GM18505 (cell line): ENCODE results near the gene PRRC2C.
"Not testable (repeated sequence)": the region's sequence is repeated elsewhere in the genome, so short reads cannot be mapped to it uniquely, and the experiment has no call there.

Experiments
- ATAC-seq: cut with Tn5 transposase; IDR thresholded peaks from one replicate; pipeline ENCODE4 v1.9.1; 2021; ENCODE audit not compliant: unreplicated experiment
- POLR2A ChIP-seq: IDR thresholded peaks from 4 replicates; pipeline ENCODE4 v1.6.1; 2011; ENCODE audit warnings: borderline replicate concordance; ENCODE audit not compliant: insufficient read depth, insufficient read length; ENCODE audit errors: extremely low read depth

PRRC2C gene

DNA sequence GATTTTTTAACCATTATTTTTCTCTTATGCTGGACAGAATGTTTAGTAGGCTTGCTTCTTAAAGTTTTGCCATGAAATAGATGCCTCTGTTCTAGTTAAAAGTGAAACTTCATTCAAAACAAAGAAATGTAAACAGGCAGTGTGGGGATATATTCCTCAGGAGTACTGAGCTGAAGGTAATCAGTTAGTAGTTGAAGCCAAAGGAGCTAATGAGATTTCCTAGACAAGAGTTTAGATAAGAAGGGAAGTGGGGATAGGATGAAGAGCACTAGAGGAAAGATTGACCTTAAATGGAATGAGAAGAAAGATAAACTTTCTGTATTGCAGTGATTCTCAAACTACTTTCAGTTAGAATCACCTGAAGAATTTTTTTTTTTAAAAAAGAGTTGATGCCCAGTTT is 23.9 kb downstream of the PRRC2C start:
- no peak for TF ChIP-seq POLR2A
- no peak for ATAC-seq

GRCh38 chr1:171513743-171514142 is 28.4 kb downstream of the PRRC2C start:
- TF ChIP-seq POLR2A, result no peak
- no peak for ATAC-seq

DNA sequence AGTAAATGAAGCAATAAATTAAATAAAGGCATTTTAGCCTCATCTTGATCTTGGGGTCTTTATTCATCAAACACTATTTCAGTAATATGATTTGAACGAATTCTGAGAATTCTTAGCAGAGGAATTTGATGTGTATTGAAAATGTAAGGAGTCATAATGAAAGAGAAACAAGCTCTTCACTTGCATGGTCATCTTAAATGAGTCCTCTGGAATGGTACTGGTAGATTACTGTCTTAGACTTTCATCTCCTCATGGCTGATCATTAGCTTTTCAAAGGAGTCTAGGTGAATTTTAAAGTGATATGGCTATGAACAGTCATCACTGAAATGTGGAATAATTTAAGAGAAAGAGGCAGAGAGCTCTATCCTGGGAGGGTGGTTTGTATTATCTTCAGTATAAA is 30.0 kb downstream of the PRRC2C start:
- no peak for ATAC-seq
- no peak for TF ChIP-seq POLR2A

DNA sequence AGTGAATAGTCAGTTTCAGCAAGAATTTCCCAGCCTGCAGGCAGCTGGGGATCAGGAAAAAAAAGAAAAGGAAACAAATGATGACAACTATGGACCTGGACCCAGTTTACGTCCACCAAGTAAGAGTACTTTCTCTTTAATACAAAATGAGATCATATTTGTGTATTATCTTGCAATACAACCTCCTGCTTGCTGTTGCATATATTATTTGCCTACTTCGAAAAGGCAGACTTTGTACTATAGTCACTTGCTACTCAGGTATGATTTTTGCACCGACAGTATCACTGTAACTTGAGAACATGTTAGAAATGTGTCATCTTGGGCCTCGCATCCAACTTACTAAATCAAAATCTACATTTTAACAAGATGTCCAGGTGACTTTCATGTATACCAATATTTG is 30.4 kb downstream of the PRRC2C start:
- no peak for TF ChIP-seq POLR2A
- ATAC-seq, result no peak

DNA sequence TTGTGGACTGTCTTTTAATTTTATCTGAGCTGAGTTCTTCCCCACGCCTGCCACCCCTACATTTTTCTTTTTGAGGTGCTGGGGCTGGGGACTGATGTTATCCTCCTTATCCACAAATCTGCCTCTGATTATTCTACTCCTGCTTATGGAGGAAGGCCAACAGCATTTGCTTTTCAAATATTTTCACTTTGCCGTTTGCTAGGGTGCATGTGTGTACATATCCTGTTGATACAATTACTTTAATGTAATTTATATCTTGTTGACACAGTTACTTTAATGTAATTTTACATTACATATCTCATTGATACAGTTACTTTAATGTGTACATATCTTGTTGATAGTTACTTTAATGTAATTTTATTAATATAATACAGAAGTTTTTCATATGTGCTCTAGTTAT is 36.2 kb downstream of the PRRC2C start:
- no peak for ATAC-seq
- no peak for TF ChIP-seq POLR2A

GRCh38 chr1:171530676-171531075 is 45.3 kb downstream of the PRRC2C start:
- no peak for ATAC-seq
- TF ChIP-seq POLR2A, result no peak

DNA sequence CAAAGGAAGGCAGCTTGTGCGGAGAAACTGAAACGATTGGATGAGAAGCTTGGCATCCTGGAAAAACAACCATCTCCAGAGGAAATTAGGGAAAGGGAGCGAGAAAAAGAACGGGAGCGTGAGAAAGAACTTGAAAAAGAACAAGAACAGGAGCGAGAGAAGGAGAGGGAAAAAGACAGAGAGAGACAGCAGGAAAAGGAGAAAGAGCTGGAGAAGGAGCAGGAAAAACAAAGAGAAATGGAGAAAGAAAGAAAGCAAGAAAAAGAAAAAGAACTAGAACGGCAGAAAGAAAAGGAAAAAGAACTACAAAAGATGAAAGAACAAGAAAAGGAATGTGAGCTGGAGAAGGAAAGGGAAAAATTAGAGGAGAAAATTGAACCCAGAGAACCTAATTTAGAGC is 47.2 kb downstream of the PRRC2C start:
- no peak for TF ChIP-seq POLR2A
- ATAC-seq, result no peak

- ATAC-seq, result no peak
- TF ChIP-seq POLR2A, result no peak
Measured at GRCh38 chr1:171545523-171545922, 60.2 kb downstream of the PRRC2C start.

- ATAC-seq, result no peak
- no peak for TF ChIP-seq POLR2A
Measured at GRCh38 chr1:171550050-171550449, 64.7 kb downstream of the PRRC2C start.

- not testable (repeated sequence) for ATAC-seq
Measured at GRCh38 chr1:171550598-171551100, 65.3 kb downstream of the PRRC2C start.

GRCh38 chr1:171553960-171554359 is 68.6 kb downstream of the PRRC2C start:
- not testable (repeated sequence) for ATAC-seq

DNA sequence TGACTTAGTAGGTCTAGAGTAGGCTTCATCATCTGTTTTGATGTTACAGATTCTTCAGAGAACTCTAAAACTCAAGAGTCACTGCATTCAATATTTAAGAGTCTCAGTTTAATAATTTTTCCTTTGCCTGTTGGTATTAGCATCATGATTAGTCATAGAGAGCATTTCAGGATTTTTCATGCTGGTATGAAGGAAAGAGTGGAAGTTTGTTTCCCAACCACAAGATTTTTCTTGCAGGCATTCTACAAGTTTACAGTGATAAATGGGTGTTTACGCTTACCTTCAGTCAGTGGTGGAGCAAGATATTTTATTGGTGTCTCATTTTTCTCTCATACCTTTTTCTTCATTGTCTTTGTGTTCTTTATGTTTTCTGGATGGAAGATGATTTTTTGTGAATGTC is 78.3 kb downstream of the PRRC2C start:
- ATAC-seq, result no peak
- no peak for TF ChIP-seq POLR2A

- TF ChIP-seq POLR2A, result no peak
- no peak for ATAC-seq
Measured at GRCh38 chr1:171566467-171566866, 81.1 kb downstream of the PRRC2C start.

DNA sequence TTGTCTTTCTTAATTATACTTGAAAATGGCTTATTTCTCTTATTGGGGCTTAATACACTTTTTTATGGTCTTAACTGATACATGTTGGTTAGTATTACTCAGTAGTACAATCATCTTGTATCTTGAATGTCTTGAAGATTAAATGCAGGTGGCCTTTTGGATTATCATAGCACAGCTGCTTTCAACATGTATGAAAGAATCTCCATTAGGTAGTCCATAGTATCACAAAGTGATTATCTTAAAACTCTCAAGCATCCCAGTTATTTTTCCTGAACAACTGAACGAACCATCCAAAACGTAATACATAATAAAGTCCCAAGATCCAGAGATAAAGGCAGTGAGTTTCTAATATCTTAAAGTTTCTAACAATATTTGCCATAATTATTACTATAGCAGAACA is 85.0 kb downstream of the PRRC2C start:
- TF ChIP-seq POLR2A, result no peak
- no peak for ATAC-seq

GRCh38 chr1:171576144-171576543 is 90.8 kb downstream of the PRRC2C start:
- TF ChIP-seq POLR2A, result no peak
- no peak for ATAC-seq
